Neural progenitor cell (in vitro differentiated cells): Measurements from ENCODE around the gene GNAI2.

Experiments
- EZH2phosphoT487 ChIP-seq: fragments of 200-600 bp; sonication (generic); IDR thresholded peaks from 2 replicates; pipeline ENCODE4 v1.6.1; 2017; ENCODE audit warnings: antibody characterized with exemption
- TF ChIP-seq, protein P1 (sequence below): fragments of 200-600 bp; sonication (generic); IDR thresholded peaks from 2 replicates; pipeline ENCODE4 v1.5.1; 2017; ENCODE audit warnings: antibody characterized with exemption, mild to moderate bottlenecking

DNA sequence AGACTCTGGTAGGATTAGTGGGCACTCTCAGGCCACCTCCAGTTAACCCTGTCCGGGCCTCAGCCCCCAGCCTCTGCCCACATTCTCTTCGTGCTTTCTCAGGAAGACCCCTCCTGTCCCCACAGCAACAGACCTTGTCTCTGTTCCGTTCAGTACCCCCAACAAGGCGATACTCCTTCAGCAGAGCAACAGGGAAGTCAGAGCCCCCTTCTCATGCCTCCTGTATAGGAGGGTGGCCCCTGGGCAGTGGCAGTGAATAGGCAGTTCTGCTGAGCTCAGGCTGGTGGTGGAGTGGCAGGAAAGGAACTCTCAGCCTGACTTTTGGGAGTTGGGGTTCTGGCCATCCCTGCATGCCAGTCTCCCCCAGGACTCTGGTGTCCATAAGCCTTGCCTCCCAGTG is 33.5 kb downstream of the GNAI2 start:
- TF ChIP-seq, protein P1, sequence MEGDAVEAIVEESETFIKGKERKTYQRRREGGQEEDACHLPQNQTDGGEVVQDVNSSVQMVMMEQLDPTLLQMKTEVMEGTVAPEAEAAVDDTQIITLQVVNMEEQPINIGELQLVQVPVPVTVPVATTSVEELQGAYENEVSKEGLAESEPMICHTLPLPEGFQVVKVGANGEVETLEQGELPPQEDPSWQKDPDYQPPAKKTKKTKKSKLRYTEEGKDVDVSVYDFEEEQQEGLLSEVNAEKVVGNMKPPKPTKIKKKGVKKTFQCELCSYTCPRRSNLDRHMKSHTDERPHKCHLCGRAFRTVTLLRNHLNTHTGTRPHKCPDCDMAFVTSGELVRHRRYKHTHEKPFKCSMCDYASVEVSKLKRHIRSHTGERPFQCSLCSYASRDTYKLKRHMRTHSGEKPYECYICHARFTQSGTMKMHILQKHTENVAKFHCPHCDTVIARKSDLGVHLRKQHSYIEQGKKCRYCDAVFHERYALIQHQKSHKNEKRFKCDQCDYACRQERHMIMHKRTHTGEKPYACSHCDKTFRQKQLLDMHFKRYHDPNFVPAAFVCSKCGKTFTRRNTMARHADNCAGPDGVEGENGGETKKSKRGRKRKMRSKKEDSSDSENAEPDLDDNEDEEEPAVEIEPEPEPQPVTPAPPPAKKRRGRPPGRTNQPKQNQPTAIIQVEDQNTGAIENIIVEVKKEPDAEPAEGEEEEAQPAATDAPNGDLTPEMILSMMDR: no peak
- TF ChIP-seq EZH2phosphoT487: no peak
